ENCODE measurements around the gene EXO1.

The EXO1 gene

GRCh38 chr1:241932845-241933244, 84.8 kb downstream of the EXO1 start:
- Mint-ChIP-seq H3K27ac (no peak overlapping the region), H3K4me1 (ENCODE audit: low read depth) (peaks cover 5% of the 10 kb centered on the region), H3K36me3 (ENCODE audit: low read depth) (no peaks in the 10 kb centered on the region), H3K9me3 (no peaks in the 10 kb centered on the region), H3K27me3 (peaks cover 23% of the 10 kb centered on the region), H3K4me3 (no peak overlapping the region)
- intact Hi-C loops (cut with micrococcal nuclease), result no loop called here

- Mint-ChIP-seq H3K27ac (no peak overlapping the region), H3K4me3 (no peak overlapping the region), H3K27me3 (peaks cover 23% of the 10 kb centered on the region), H3K9me3 (no peaks in the 10 kb centered on the region), H3K4me1 (ENCODE audit: low read depth) (peaks cover 5% of the 10 kb centered on the region), H3K36me3 (ENCODE audit: low read depth) (no peaks in the 10 kb centered on the region)
- intact Hi-C loops (cut with micrococcal nuclease), result no loop called here
Measured at GRCh38 chr1:241934201-241934848, 86.3 kb downstream of the EXO1 start.

- H3K27ac Mint-ChIP-seq, result no peak overlapping the region
Measured at GRCh38 chr1:241934866-241935265, 86.9 kb downstream of the EXO1 start.

More at GRCh38 chr1:241934866-241935265, 86.9 kb downstream of the EXO1 start:
- Mint-ChIP-seq H3K4me1 (ENCODE audit: low read depth) (peaks cover 5% of the 10 kb centered on the region), H3K9me3 (no peaks in the 10 kb centered on the region), H3K4me3 (no peak overlapping the region), H3K36me3 (ENCODE audit: low read depth) (no peaks in the 10 kb centered on the region), H3K27me3 (peaks cover 23% of the 10 kb centered on the region)
- intact Hi-C loops (cut with micrococcal nuclease), result no loop called here

Data from dendritic cell treated with granulocyte-macrophage colony-stimulating factor and Interleukin-4, amounts not matched to agents 40 ng/mL and 50 ng/mL, for 4 days (primary cell).